ENCODE data around the gene EXOC3L2. TPM values are rescaled to one million over a fixed set of nuclear protein-coding genes. Genes with fewer than 3 reads are reported as not detected.

The EXOC3L2 gene
- total RNA-seq, 1 donor from 2014 or later, result not detected

Other genes starting within 250 kb of the EXOC3L2 start
- gene RELB, start 243.9 kb downstream of the EXOC3L2 start, total RNA-seq, result 21.2 and 25.9 TPM in 2 replicates
- 7.5 and 25.1 TPM in 2 replicates for gene CLASRP, start 206.4 kb downstream of the EXOC3L2 start, total RNA-seq
- 0.65 TPM in 1 of 2 replicates, not detected in the other for gene ZNF296, start 168.9 kb downstream of the EXOC3L2 start, total RNA-seq
- gene GEMIN7, start 166.1 kb downstream of the EXOC3L2 start, total RNA-seq, result 21.5 and 51.4 TPM in 2 replicates
- 35.6 and 37.1 TPM in 2 replicates for gene PPP1R37, start 152.2 kb downstream of the EXOC3L2 start, total RNA-seq
- gene NKPD1, start 84.4 kb downstream of the EXOC3L2 start, total RNA-seq, result 0.10 TPM in 1 of 2 replicates, not detected in the other
- 20.1 and 22.4 TPM in 2 replicates for gene TRAPPC6A, start 67.2 kb downstream of the EXOC3L2 start, total RNA-seq
- gene BLOC1S3, start 66.6 kb downstream of the EXOC3L2 start, total RNA-seq, result 4.5 and 7.4 TPM in 2 replicates
- 5.0 and 27.2 TPM in 2 replicates for gene MARK4, start 5.9 kb upstream of the EXOC3L2 start, total RNA-seq
- not detected in 2 replicates for gene CKM, start 77.5 kb upstream of the EXOC3L2 start, total RNA-seq
- gene KLC3, start 95.3 kb upstream of the EXOC3L2 start, total RNA-seq, result 1.3 and 13.2 TPM in 2 replicates
- gene ERCC2, start 125.2 kb upstream of the EXOC3L2 start, total RNA-seq, result 15.1 and 22.0 TPM in 2 replicates
- gene PPP1R13L, start 159.7 kb upstream of the EXOC3L2 start, total RNA-seq, result 10.9 and 32.8 TPM in 2 replicates
- gene POLR1G, start 161.2 kb upstream of the EXOC3L2 start, total RNA-seq, result 10.7 and 11.8 TPM in 2 replicates
- 41.9 and 54.7 TPM in 2 replicates for gene ERCC1, start 178.5 kb upstream of the EXOC3L2 start, total RNA-seq
- 1.4 and 18.3 TPM in 2 replicates for gene FOSB, start 222.6 kb upstream of the EXOC3L2 start, total RNA-seq

Measured in renal cortical epithelial cell (primary cell).